LNCaP clone FGC (cell line): ENCODE results near the gene SRGAP1.

Experiments used
- DNase-seq: peaks from one replicate; pipeline ENCODE4 v3.0.0-alpha.2; 2011; ENCODE audit warnings: low read depth
- H3K4me3 ChIP-seq: 2 replicates; pipeline ENCODE4 v1.5.1; 2011; ENCODE audit warnings: mild to moderate bottlenecking, low read depth, low read length, control low read depth
- CTCF ChIP-seq: IDR thresholded peaks from 2 replicates; pipeline ENCODE4 v1.5.1; 2012; ENCODE audit warnings: mild to moderate bottlenecking; ENCODE audit not compliant: control insufficient read depth, insufficient read depth; ENCODE audit errors: extremely low read depth

SRGAP1 gene

GRCh38 chr12:63985945-63986344 is 141.4 kb downstream of the SRGAP1 start:
- no peak overlapping the region for H3K4me3 ChIP-seq
- TF ChIP-seq CTCF: no peak
- DNase-seq: no peak

GRCh38 chr12:63989301-63989845 is 144.9 kb downstream of the SRGAP1 start:
- no peak for DNase-seq
- no peak for TF ChIP-seq CTCF
- H3K4me3 ChIP-seq: no peak overlapping the region

GRCh38 chr12:63990828-63991547 is 146.5 kb downstream of the SRGAP1 start:
- no peak for DNase-seq
- no peak overlapping the region for H3K4me3 ChIP-seq
- TF ChIP-seq CTCF: no peak

- no peak for DNase-seq
- no peak for TF ChIP-seq CTCF
- H3K4me3 ChIP-seq: no peak overlapping the region
Observed at GRCh38 chr12:63994704-63995103, 150.2 kb downstream of the SRGAP1 start.

DNA sequence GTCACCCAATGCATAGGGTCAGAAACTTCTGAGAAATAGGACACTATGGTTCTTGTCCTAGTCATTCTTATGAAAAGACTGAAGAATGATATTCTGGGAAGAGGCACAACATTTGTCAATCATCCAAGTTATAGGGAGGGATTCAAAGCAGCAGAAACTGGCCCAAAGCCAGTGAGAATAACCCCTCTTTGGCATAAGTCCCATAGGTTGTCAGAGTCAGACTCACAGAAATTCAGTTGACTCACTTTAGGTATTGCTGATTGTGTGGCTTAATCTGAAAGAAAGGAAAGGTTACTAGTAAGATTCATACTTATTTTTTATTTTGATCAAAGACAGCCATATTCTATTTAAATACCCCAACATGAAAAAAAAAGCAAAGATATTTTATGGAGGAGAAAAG is 151.0 kb downstream of the SRGAP1 start:
- no peak for TF ChIP-seq CTCF
- no peak overlapping the region for H3K4me3 ChIP-seq
- DNase-seq: no peak

DNA sequence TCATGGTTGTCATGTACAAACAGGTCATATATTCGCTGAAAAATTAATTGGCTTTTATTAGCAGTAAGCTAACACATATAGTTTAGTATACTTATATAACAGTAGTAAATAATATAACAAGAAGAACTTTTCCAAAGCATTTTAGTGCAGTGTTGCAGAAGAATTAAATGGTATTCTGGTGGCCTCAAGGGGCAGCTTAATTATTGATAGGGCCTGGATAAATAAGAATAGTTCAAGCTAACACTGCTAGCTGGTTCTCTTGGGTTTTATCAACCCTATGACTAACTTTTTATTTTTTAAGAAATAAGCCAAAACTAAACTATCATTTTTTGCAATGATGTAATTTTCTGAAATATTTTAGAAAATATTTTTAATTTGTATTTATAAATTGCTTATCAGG is 152.1 kb downstream of the SRGAP1 start:
- no peak overlapping the region for H3K4me3 ChIP-seq
- DNase-seq: no peak
- no peak for TF ChIP-seq CTCF

DNA sequence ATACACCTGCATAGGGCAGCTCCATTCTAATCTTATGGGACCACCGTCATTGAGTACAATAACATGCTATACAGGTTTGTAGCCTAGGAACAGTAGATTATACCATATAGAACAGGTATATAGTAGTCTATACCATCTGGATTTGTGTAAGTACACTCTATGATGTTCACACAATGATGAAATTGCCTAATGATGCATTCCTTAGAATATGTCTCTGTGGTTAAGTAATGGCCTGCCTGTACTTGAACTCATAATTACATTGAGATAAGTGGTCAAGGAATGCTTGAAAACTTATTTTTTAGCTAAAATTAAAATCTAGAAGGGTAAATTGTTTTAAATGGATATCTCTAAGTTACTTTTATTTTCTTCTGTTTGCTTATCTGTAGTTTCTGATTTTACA is 152.7 kb downstream of the SRGAP1 start:
- DNase-seq: no peak
- H3K4me3 ChIP-seq: no peak overlapping the region
- no peak for TF ChIP-seq CTCF
